NCI-H1105 (cell line): ENCODE measurements around the gene ELOVL5.
"Not testable (repeated sequence)": the region's sequence is repeated elsewhere in the genome, so short reads cannot be mapped to it uniquely, and the experiment has no call there.

Experiments used
- DNase-seq: peaks from one replicate; lab custom pipeline; 2025; lab: John Stamatoyannopoulos, UW

Gene ELOVL5

GRCh38 chr6:53359095-53359842, 10.5 kb upstream of the ELOVL5 start:
- DNase-seq = peak; percentile 93

DNA sequence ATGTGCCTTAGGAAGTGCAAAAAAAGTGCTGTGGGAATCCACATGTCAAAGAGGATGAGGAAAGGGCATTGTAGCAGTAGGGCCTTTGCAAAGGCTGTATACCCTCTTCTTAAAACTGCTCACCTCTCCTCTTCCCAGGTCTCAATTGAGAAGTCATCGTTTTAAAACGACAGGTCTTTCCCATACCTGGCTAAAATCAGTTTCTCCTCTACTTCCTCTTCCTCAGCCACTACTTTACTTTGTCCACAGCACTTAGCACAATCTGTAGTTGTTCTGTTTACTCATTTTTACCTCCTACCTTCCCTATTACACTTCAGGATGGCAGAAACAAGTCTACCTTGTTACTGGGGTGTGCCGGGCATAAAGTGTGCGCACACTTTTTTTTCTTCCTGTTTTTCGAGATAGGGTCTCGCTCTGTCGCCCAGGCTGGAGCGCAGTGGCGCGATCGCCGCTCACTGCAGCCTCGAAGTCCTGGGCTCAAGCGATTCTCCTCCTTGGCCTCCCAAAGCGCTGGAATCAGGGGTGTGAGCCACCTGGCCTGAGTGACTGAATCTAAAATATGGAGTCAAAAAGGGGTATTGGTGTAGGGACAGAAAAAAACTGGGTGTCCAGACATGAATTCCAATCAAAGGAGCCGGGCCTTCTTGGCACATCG, 9.8 kb upstream of the ELOVL5 start:
- no peak for DNase-seq

DNA sequence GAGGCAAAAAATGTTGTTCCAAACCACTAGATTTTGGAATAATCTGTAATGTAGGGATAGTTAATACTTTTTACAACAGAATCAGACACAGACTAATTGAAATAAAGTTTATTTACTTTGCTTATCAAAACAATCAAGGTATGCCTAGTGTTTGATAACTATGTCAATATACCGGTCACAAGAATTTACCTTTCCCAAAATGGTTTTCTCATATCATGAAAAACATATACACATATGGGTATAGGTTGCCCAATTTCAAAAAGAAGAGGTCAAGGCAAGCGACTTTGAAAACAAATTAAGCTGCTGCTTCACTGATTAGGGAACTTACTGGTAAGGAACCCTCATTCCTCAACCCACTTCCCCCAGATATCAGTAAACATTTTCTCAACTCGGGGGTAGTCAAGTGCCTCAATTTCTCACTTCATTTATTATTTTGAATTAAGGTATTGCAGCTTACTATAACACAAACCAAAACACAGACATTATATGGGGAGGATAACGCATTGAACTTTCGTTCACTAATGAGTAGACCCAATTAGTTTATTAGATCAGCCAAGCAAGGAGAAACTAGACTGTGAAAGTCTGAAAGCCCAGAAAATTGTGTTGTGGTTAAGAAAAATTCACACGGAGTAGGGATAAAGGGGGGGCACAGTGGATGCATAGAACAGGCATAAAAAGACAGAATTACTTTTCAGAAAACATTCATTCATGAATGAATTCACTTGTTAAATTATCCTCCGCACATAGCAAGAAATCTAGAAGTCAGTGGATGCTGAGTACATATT, 9.0 kb upstream of the ELOVL5 start:
- DNase-seq = no peak

GRCh38 chr6:53353624-53354023, 4.9 kb upstream of the ELOVL5 start:
- DNase-seq = no peak

DNA sequence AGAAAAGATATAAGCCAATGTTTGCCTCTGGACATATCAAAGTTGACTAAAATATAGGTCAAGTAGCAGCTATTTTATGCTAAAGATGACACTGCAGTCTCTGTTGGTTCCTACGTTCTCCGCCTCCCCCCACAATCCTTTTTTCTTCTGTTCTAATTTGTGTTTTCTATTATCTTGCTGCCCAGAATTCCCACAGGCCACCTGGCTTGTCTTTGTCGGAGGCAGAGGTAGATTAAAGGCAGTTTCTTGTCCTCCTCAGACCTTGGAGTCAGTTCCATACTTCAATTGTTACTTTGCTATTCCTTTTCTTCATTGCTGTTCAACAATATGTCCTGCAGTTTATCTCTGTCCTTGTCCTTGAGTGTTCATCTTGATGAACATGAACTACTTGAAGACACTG, 3.6 kb upstream of the ELOVL5 start:
- DNase-seq = no peak

GRCh38 chr6:53349209-53349693, 501 bp upstream of the ELOVL5 start:
- DNase-seq = no peak

DNA sequence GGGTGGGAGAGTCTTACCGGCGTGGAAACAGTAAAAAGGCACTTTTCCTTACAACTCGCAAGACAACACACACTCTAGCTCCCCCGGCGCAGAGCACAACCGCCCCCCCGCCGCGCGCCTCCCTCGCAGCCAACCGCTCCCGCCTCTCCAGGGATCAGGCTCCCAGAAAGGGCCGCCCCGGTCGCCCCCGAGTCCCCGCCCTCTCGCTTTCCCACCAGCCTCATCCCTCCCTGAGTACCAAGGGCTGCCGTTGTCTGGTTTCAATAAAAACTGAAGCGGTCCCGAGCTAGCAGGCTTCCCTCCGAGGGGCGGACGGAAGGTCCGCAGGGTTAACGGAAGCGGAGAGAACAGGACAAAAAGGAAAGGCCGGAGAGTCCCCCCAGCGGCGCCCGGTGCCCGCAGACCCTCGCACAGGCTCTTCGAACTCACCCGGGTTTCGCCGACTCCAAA, 804 bp downstream of the ELOVL5 start:
- DNase-seq = peak; percentile 75

DNA sequence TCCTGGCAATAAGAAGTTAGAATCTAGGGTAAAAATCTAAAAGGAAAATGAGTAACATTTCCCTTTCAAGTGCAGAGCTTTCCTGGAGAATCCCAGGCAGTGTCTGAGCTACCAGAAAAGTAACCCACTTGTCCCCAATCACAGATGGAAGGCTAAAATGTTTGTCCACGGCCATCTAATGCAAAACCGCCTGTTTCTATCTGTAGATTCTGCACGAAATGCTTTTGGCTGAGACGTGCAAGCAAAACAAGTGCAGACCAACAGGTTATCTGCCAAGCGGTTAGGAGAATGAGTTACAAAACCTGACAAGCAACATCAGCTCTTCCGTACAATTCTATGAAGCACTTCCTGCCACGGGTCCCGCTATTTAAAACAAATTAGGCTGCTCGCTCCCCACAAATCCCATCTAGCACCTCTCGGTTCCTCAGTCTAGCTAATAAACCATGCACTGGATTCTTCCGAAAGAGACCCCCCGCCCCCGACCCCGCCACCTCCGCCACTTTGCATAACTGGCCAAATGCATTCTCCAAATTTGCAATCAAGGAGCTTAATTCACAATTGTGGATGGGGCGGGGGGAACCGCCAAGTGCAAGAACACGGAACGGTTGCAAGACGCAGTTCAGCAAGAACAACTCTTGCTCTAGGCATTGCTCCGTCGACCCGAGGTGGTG, 1.4 kb downstream of the ELOVL5 start:
- no peak for DNase-seq

- DNase-seq = not testable (repeated sequence)
These were observed 2.7 kb downstream of the ELOVL5 start for GRCh38 chr6:53346049-53346448.

DNA sequence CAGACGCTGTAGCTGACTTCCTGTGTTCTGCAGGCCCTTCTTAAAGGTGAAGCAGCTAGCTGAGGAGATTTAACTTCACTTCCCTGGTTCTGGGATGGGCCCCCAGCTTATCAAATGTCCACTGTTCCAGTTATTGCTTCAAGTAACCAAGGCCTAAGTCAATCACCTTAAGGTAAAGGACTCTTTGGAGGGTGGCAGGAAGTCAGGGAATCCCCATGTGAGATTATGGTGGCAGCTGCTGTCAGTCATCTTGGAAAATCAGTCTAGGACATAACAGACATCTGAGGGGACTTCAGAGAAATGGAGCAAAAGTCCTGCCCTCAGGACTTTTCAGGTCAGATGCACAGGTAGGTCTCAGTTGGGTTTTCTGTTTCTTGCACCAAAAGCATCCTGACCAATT, 3.8 kb downstream of the ELOVL5 start:
- DNase-seq = no peak

DNA sequence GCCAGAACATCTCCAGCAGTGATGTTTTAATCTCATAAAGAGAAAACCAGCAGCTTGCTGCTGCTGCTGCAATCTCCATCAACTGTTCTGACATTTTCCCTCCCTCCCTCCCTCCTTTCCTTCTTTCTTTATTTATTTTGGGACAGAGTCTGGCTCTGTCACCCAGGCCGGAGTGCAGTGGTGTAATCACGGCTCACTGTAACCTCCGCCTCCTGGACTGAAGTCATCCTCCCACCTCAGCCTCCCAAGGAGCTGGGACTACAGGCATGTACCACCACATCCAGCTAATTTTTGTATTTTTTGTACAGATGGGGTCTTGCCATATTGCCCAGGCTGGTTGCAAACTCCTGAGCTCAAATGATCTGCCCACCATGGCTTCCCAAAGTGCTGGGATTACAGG, 5.7 kb downstream of the ELOVL5 start:
- DNase-seq = no peak

GRCh38 chr6:53342217-53342616, 6.5 kb downstream of the ELOVL5 start:
- no peak for DNase-seq

GRCh38 chr6:53340536-53340935, 8.2 kb downstream of the ELOVL5 start:
- DNase-seq = no peak

DNA sequence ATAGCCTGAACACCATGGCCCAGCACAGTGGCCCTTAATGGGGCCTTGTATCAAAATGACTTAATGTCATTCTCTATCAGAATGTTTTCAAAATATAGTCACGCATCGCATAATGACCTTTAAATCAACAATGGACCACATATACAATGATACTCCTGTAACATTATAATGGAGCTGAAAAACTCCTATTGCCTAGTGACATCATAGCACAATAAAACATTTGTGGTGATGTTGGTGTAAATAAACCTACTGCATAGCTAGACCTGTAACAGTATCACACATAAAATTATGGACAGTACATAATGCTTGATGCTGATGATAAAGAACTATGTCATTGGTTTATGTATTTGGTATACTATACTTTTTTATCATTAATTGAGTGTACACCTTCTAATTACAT, 9.3 kb downstream of the ELOVL5 start:
- DNase-seq = no peak

- no peak for DNase-seq
These were observed 10.4 kb downstream of the ELOVL5 start for GRCh38 chr6:53338304-53338703.

GRCh38 chr6:53336070-53336469, 12.7 kb downstream of the ELOVL5 start:
- DNase-seq = no peak

DNA sequence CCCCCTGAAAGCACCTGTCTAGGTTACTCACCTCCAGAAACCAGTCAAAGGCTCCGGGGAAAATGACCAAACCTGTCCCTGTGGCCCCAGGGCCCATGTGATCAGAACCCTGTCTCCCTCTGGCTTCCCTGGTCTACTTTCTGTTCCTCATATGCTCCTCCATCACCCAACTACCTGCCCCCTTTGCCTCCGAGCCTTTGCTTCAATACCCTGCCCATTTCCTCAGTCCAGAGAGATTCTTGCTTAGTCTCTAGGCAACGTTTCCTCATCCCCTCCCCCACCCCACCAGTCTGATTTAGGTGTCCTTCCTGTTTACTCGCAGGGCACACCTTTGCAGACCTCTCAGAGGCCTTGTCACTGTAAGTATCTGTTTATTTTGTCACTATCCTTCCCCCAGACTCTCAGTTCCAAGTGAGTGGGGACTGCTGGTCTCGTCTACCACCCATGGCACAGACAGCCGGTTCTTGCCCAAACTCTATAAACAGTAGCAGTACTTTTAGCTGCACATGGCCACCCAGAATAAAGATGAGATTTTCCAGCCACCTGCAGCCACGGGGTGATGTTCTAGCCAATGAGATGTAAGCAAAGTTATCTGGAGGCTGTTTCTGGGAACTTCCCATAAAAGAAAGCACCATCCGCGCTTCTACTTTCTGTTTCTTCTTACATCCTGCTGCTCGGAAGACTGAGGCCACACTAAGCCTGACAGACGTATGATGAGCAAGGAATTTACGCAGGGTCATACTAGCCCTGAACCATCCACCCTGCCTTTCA, 13.3 kb downstream of the ELOVL5 start:
- DNase-seq = no peak

GRCh38 chr6:53333439-53334408, 15.0 kb downstream of the ELOVL5 start:
- no peak for DNase-seq

- DNase-seq = no peak
These were observed 17.1 kb downstream of the ELOVL5 start for GRCh38 chr6:53331678-53332077.

DNA sequence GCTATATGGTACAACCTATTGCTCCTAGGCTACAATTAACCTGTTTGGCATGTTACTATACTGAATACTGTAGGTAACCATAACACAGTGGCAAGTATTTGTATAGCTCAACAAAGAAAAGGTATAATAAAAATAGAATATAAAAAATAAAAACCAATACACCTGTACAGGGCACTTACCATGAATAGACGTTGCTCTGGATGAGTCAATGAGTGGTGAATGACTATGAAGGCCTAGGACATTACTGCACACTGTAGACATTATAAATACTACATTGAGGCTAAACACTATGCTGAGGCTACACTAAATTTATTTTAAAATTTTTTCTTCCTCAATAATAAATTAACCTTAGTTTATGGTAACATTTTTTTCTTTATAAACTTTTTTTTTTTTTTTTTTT, 18.6 kb downstream of the ELOVL5 start:
- DNase-seq = no peak
